IgD-negative memory B cell (primary cell): ENCODE measurements around the gene MAP3K1. TPM values are rescaled to one million over a fixed set of nuclear protein-coding genes. Genes with fewer than 3 reads are reported as not detected.

Experiments
- H3K27ac Mint-ChIP-seq, 3 donors: one replicate each; pipeline ENCODE4 v1.8.0; 2020 to 2022; ENCODE audit warnings: mild to moderate bottlenecking in 3 of 3, mixed read lengths in 3 of 3, moderate library complexity in 1 of 3
- H3K27me3 Mint-ChIP-seq: one replicate; pipeline ENCODE4 v1.8.0; 2021; ENCODE audit warnings: mixed read lengths
- H3K36me3 Mint-ChIP-seq: one replicate; pipeline ENCODE4 v1.8.0; 2020; ENCODE audit warnings: mild to moderate bottlenecking, mixed read lengths
- H3K4me1 Mint-ChIP-seq, 3 donors: one replicate each; pipeline ENCODE4 v1.8.0; 2020 to 2022; ENCODE audit warnings: mixed read lengths in 3 of 3, mild to moderate bottlenecking in 1 of 3
- H3K4me3 Mint-ChIP-seq, 4 donors: one replicate each; pipeline ENCODE4 v1.8.0; 2020 to 2022; ENCODE audit warnings: mild to moderate bottlenecking in 4 of 4, mixed read lengths in 4 of 4, moderate library complexity in 3 of 4
- H3K9me3 Mint-ChIP-seq, 3 donors: one replicate each; pipeline ENCODE4 v1.8.0; 2020 to 2021; ENCODE audit warnings: mixed read lengths in 3 of 3, mild to moderate bottlenecking in 1 of 3
- polyA plus RNA-seq: library from polyadenylated mRNA; unstranded; fragments of 300-500 nt; fragmentation: Illumina TruSeq; gene quantifications from one replicate; pipeline ENCODE4 v1.2.3, GENCODE V29; 2021

MAP3K1 gene
- polyA plus RNA-seq, 1 donor from 2014 or later = 69.8 TPM

DNA sequence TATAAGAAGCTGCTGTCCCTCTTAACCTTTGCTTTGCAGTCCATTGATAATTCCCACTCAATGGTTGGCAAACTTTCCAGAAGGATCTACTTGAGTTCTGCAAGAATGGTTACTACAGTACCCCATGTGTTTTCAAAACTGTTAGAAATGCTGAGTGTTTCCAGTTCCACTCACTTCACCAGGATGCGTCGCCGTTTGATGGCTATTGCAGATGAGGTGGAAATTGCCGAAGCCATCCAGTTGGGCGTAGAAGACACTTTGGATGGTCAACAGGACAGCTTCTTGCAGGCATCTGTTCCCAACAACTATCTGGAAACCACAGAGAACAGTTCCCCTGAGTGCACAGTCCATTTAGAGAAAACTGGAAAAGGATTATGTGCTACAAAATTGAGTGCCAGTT is 66.2 kb downstream of the MAP3K1 start:
- H3K9me3 Mint-ChIP-seq = no peaks in the 10 kb centered on the region
- no peak overlapping the region for H3K4me3 Mint-ChIP-seq
- no peak overlapping the region for H3K27ac Mint-ChIP-seq
- H3K36me3 Mint-ChIP-seq = peaks cover 2% of the 10 kb centered on the region
- peaks cover 1 to 6% (median 2%) of the 10 kb centered on the region in 3 donors for H3K4me1 Mint-ChIP-seq
- H3K27me3 Mint-ChIP-seq = no peaks in the 10 kb centered on the region

DNA sequence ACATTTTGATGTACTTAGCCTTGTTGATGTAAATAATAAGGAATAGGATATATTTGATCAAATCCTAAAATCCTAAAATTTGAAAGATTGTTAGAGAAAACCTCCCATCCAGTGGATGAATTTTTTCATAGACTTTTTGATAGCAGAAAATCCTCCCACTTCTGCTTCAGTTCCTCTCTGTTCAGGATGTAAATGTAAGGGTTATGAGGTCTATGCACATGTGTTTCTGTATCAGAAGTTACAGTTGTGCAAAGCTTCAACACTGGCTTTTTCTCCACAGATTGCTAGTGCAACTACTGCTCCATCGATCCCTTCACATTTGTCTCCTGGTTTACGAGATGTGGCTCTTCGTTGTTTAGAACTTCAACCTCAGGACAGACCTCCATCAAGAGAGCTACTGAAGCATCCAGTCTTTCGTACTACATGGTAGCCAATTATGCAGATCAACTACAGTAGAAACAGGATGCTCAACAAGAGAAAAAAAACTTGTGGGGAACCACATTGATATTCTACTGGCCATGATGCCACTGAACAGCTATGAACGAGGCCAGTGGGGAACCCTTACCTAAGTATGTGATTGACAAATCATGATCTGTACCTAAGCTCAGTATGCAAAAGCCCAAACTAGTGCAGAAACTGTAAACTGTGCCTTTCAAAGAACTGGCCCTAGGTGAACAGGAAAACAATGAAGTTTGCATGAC is 78.1 kb downstream of the MAP3K1 start:
- peak overlapping the region in 1 of 3 donors; percentile 1 for H3K27ac Mint-ChIP-seq
- H3K36me3 Mint-ChIP-seq = peaks cover 19% of the 10 kb centered on the region
- peaks cover 7 to 14% (median 12%) of the 10 kb centered on the region in 3 donors for H3K4me1 Mint-ChIP-seq
- no peaks in the 10 kb centered on the region for H3K9me3 Mint-ChIP-seq
- H3K4me3 Mint-ChIP-seq = peak overlapping the region in 1 of 4 donors; percentile 4
- no peaks in the 10 kb centered on the region for H3K27me3 Mint-ChIP-seq

- peak overlapping the region in 2 of 3 donors; percentile 19 to 41 for H3K27ac Mint-ChIP-seq
Observed at GRCh38 chr5:56896763-56897162, 81.4 kb downstream of the MAP3K1 start.

GRCh38 chr5:56898213-56898612 is 82.9 kb downstream of the MAP3K1 start:
- H3K9me3 Mint-ChIP-seq = no peaks in the 10 kb centered on the region
- peak overlapping the region in 2 of 3 donors; percentile 6 to 36 for H3K27ac Mint-ChIP-seq
- peaks cover 3% of the 10 kb centered on the region for H3K36me3 Mint-ChIP-seq
- peaks cover 4 to 5% (median 5%) of the 10 kb centered on the region in 3 donors for H3K4me1 Mint-ChIP-seq
- H3K4me3 Mint-ChIP-seq = peak overlapping the region in 1 of 4 donors; percentile 36
- H3K27me3 Mint-ChIP-seq = no peaks in the 10 kb centered on the region

More at GRCh38 chr5:56896763-56897162, 81.4 kb downstream of the MAP3K1 start:
- H3K9me3 Mint-ChIP-seq = no peaks in the 10 kb centered on the region
- no peaks in the 10 kb centered on the region for H3K27me3 Mint-ChIP-seq
- peaks cover 7% of the 10 kb centered on the region for H3K36me3 Mint-ChIP-seq
- H3K4me1 Mint-ChIP-seq = peaks cover 5 to 8% (median 7%) of the 10 kb centered on the region in 3 donors
- H3K4me3 Mint-ChIP-seq = peak overlapping the region in 2 of 4 donors; percentile 7 to 11

DNA sequence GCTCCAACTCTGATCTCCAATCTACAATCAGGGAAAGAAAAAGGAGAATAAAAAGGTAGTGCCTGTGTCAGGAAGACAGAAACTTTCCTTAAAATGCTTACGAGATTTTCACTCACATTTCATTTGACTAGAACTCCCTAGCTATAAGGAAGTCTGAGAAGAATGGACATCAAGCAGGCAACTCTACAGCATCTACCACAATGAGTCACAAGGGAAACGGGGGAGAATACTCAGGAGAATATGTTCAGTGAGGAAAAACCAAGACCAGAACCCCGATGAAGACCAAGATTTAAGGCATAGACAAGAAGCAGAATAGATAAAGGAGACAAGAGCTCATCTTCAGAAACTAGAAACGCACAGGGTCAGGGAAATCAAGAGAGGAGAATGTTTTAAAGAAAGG is 85.0 kb downstream of the MAP3K1 start:
- Mint-ChIP-seq H3K36me3 (peaks cover 3% of the 10 kb centered on the region), H3K27ac (no peak overlapping the region), H3K4me3 (no peak overlapping the region), H3K4me1 (peaks cover 0 to 4% (median 0%) of the 10 kb centered on the region in 3 donors), H3K9me3 (peaks cover 0 to 4% (median 0%) of the 10 kb centered on the region in 3 donors), H3K27me3 (no peaks in the 10 kb centered on the region)

DNA sequence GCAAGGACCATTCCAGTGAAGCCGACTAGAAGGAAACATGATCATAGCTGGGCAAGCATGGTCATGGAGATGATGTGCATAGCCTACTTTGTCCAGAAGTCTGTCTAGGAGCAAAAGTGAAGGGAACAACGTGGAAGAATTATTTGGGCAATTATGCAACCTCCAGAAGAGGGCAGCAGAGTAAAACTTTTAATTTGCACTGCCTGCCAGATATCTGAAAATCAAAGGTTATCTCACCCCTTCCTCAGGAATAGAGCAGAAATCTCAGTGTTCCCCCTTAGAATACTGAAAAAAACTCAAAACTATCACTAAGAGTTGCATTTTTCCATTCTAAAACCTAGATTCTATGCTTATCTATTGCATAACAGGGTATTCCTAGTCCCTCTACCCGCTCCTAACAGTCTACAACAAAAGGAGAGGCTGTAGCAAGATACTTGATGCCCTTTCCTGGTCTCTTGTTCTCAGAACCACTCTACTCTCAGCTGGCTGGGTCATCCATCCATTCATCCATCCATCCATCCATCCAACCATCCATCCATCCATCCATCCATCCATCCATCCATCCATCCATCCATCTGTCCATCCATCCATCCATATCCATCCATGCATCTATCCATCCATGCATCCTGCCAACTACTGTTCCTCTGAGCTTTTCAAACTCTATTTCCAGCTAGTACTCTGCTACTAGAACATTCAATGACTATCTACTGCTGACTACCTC is 85.7 kb downstream of the MAP3K1 start:
- no peak overlapping the region for H3K4me3 Mint-ChIP-seq
- no peaks in the 10 kb centered on the region for H3K27me3 Mint-ChIP-seq
- H3K36me3 Mint-ChIP-seq = peaks cover 3% of the 10 kb centered on the region
- peaks cover 0 to 4% (median 0%) of the 10 kb centered on the region in 3 donors for H3K9me3 Mint-ChIP-seq
- H3K4me1 Mint-ChIP-seq = peaks cover 0 to 4% (median 0%) of the 10 kb centered on the region in 3 donors
- H3K27ac Mint-ChIP-seq = no peak overlapping the region

- H3K27ac Mint-ChIP-seq = peak overlapping the region; percentile 76 to 88 (median 84)
- H3K27me3 Mint-ChIP-seq = peaks cover 3% of the 10 kb centered on the region
- no peaks in the 10 kb centered on the region for H3K36me3 Mint-ChIP-seq
- H3K4me3 Mint-ChIP-seq = peak overlapping the region; percentile 88 to 99 (median 96)
- H3K9me3 Mint-ChIP-seq = peaks cover 0 to 5% (median 3%) of the 10 kb centered on the region in 3 donors
- peaks cover 14 to 19% (median 17%) of the 10 kb centered on the region in 3 donors for H3K4me1 Mint-ChIP-seq
Observed at GRCh38 chr5:56908942-56909293, 93.6 kb downstream of the MAP3K1 start.

DNA sequence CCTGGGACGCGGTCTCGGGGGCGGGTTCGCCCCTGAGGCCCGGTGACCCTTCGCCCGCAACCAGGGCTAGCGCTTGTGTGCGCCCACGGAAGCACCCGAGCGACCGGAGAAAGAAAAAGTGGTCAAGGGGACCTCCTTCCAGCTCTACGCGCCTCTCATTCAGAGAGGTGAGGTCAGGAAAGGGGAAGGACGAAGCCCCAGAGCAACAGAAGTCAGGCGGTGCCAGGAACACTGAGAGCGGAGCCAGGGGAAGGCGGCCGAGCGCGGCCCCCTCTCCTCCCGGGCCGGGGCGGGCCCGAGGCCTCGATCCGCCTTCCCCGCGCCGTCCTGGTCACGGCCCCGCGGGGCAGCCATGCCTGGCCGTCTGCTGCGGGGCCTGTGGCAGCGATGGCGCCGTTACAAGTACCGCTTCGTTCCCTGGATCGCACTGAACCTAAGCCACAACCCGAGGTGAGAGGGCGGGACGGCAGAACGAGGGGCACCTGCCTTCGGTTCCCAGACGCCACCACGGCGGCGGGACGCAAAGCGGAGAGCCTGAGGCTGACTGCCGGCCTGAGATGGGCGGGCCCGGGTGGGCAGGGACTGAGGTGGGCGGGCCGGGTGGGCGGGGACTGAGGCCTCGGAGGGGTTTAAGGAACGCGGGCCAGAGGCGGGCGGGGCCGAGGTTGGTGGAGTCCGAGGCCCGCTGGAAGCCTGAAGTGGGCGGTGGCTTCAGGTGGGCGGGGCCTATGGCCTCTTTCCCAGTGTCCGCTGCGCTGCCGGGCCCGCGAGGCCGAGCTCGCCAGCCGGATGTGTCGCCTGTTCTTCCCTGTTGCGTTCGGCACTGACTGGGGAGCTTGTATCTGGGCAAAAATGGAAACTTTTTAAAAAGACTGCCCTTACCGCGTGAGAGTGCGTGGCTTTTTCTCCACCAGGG is 94.2 kb downstream of the MAP3K1 start, which contains the start of gene SETD9:
Gene SETD9 (plus strand): TSS at position 303 of the 916 bp plus-strand sequence. CDS start 50 bp downstream, at position 353.
- Mint-ChIP-seq H3K4me3 (peak within 1 kb of the TSS; percentile 88 to 99 (median 96)), H3K4me1 (peaks cover 14 to 19% (median 17%) of the 10 kb centered on the region in 3 donors), H3K36me3 (no peaks in the 10 kb centered on the region), H3K9me3 (peaks cover 0 to 5% (median 0%) of the 10 kb centered on the region in 3 donors), H3K27ac (peak within 1 kb of the TSS; percentile 76 to 96 (median 84)), H3K27me3 (peaks cover 3% of the 10 kb centered on the region)

DNA sequence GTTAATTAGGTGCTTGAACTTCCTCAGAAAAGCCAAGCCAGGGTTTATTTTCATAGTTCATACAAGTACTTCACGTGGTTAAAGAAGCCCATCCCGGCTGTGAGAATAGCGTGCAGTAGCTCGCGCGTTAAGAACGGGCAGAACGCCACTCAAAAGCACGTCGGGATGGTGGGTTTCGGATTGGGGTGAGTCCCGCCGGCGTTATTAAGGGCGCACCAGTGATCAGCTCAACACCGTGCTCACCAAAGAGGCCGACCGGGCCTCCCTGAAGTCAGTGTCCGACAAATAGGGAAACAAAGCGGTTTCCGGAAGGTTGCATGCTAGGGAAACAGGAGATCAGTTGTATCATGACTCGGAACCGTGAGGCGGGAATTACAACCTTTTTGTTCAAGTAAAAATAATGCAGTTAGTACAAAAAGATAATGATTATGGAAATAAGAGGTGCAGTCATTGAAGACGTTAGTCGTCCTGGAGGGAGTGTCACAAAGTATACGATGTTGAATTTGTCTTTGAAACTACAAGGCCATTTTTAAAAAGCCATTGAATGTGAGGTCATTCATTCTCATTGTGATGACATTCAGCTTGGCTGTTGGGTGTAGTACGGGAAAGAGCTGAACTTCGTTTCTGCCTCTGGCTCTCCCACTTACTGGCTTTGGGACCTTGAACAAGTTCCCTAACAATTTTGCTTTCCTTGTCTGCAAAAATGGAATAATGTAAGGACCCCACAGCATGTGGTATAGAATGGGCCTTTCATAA is 95.0 kb downstream of the MAP3K1 start:
- Mint-ChIP-seq H3K9me3 (peaks cover 0 to 5% (median 0%) of the 10 kb centered on the region in 3 donors), H3K4me1 (peaks cover 14 to 19% (median 17%) of the 10 kb centered on the region in 3 donors), H3K36me3 (no peaks in the 10 kb centered on the region), H3K4me3 (peak overlapping the region; percentile 88 to 99 (median 96)), H3K27ac (peak overlapping the region; percentile 76 to 96 (median 84)), H3K27me3 (peaks cover 3% of the 10 kb centered on the region)

GRCh38 chr5:56913766-56914165 is 98.4 kb downstream of the MAP3K1 start:
- Mint-ChIP-seq H3K27ac (no peak overlapping the region), H3K9me3 (no peaks in the 10 kb centered on the region), H3K4me1 (peaks cover 7 to 12% (median 11%) of the 10 kb centered on the region in 3 donors), H3K36me3 (no peaks in the 10 kb centered on the region), H3K27me3 (no peaks in the 10 kb centered on the region), H3K4me3 (no peak overlapping the region)

GRCh38 chr5:56914678-56915077 is 99.3 kb downstream of the MAP3K1 start:
- no peak overlapping the region for H3K4me3 Mint-ChIP-seq
- no peaks in the 10 kb centered on the region for H3K9me3 Mint-ChIP-seq
- H3K4me1 Mint-ChIP-seq = peaks cover 4 to 12% (median 8%) of the 10 kb centered on the region in 3 donors
- no peaks in the 10 kb centered on the region for H3K36me3 Mint-ChIP-seq
- no peaks in the 10 kb centered on the region for H3K27me3 Mint-ChIP-seq
- no peak overlapping the region for H3K27ac Mint-ChIP-seq

- Mint-ChIP-seq H3K27me3 (no peaks in the 10 kb centered on the region), H3K9me3 (no peaks in the 10 kb centered on the region)
Observed at GRCh38 chr5:56917534-56917933, 102.2 kb downstream of the MAP3K1 start.

DNA sequence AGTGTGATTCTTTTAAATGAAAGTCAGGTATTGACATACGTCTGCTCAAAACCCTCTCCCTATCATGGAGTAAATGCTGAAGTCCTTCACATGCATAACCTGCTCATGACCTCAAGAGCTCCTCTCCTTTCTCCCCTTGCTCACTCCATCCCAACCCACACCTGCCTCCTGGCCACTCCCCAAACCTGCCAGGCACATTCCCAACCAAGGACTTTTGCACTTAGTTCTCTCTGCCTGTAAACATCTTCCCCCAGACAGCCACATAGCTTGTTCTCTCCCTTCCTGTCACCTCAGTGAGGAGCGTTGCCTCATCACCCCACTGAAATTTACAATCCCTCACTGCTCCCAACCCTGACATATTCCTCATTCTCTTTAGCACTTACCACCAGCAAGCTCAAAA is 102.7 kb downstream of the MAP3K1 start:
- Mint-ChIP-seq H3K27ac (no peak overlapping the region), H3K4me3 (no peak overlapping the region), H3K36me3 (no peaks in the 10 kb centered on the region), H3K27me3 (no peaks in the 10 kb centered on the region), H3K4me1 (peaks cover 0 to 1% (median 0%) of the 10 kb centered on the region in 3 donors), H3K9me3 (no peaks in the 10 kb centered on the region)

More at GRCh38 chr5:56917534-56917933, 102.2 kb downstream of the MAP3K1 start:
- H3K4me3 Mint-ChIP-seq = no peak overlapping the region
- H3K36me3 Mint-ChIP-seq = no peaks in the 10 kb centered on the region
- H3K4me1 Mint-ChIP-seq = peaks cover 0 to 1% (median 0%) of the 10 kb centered on the region in 3 donors
- peak overlapping the region in 1 of 3 donors; percentile 40 for H3K27ac Mint-ChIP-seq
